MM.1S (cell line): ENCODE data around the gene PAX4.

Experiments used
- EZH2phosphoT487 ChIP-seq: fragments of 300-600 bp; sonication (generic); IDR thresholded peaks from 2 replicates; pipeline ENCODE4 v1.6.1; 2018; ENCODE audit warnings: antibody characterized with exemption, low read length
- TF ChIP-seq, protein P1 (sequence below): fragments of 300-600 bp; sonication (generic); IDR thresholded peaks from 2 replicates; pipeline ENCODE4 v1.5.1; 2016; ENCODE audit warnings: antibody characterized with exemption, low read length, mixed read lengths

- TF ChIP-seq, protein P1, sequence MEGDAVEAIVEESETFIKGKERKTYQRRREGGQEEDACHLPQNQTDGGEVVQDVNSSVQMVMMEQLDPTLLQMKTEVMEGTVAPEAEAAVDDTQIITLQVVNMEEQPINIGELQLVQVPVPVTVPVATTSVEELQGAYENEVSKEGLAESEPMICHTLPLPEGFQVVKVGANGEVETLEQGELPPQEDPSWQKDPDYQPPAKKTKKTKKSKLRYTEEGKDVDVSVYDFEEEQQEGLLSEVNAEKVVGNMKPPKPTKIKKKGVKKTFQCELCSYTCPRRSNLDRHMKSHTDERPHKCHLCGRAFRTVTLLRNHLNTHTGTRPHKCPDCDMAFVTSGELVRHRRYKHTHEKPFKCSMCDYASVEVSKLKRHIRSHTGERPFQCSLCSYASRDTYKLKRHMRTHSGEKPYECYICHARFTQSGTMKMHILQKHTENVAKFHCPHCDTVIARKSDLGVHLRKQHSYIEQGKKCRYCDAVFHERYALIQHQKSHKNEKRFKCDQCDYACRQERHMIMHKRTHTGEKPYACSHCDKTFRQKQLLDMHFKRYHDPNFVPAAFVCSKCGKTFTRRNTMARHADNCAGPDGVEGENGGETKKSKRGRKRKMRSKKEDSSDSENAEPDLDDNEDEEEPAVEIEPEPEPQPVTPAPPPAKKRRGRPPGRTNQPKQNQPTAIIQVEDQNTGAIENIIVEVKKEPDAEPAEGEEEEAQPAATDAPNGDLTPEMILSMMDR, result no peak
- TF ChIP-seq EZH2phosphoT487, result no peak
These were observed 23.5 kb downstream of the PAX4 start for GRCh38 chr7:127594490-127594889.
